LNCAP (cell line): ENCODE measurements around the gene SCRT2.

Source experiments
- CTCF ChIP-seq: fragments of 450-650 bp; IDR thresholded peaks from 2 replicates; pipeline ENCODE4 v1.5.1; 2017; ENCODE audit warnings: mild to moderate bottlenecking

SCRT2 gene

GRCh38 chr20:646868-647233, 28.8 kb downstream of the SCRT2 start:
- TF ChIP-seq CTCF: no peak

- TF ChIP-seq CTCF: no peak
Observed at GRCh38 chr20:646107-646867, 29.3 kb downstream of the SCRT2 start.

- TF ChIP-seq CTCF: peak; percentile 97
Observed at GRCh38 chr20:645318-646106, 30.1 kb downstream of the SCRT2 start.

GRCh38 chr20:644692-645317, 30.8 kb downstream of the SCRT2 start:
- TF ChIP-seq CTCF: no peak

GRCh38 chr20:642398-643174, 33.0 kb downstream of the SCRT2 start:
- no peak for TF ChIP-seq CTCF

- no peak for TF ChIP-seq CTCF
Observed at GRCh38 chr20:641516-641875, 34.1 kb downstream of the SCRT2 start.
